ENCODE results near the gene HMGN5. TPM values are rescaled to one million over a fixed set of nuclear protein-coding genes. Genes with fewer than 3 reads are reported as not detected.

HMGN5 gene
- polyA plus RNA-seq, 1 donor from 2014 or later = 0.45 TPM

GRCh38 chrX:81215685-81216084 lies 14.0 kb upstream of the HMGN5 start:
- H3K9ac ChIP-seq (ENCODE audit: low read length) = no peak overlapping the region
- H3K27me3 ChIP-seq (ENCODE audit: insufficient read depth, low read depth, low read length) = no peaks in the 10 kb centered on the region
- H3K27ac ChIP-seq (ENCODE audit: low read length) = no peak overlapping the region
- H3K9me2 ChIP-seq (ENCODE audit: insufficient read depth, low read length) = no peaks in the 10 kb centered on the region
- TF ChIP-seq SMC3 (conservative IDR thresholded peaks at IDR 0.05; ENCODE audit: poor library complexity) = no peak
- TF ChIP-seq EP300 (conservative IDR thresholded peaks at IDR 0.05; ENCODE audit: poor library complexity, severe bottlenecking) = no peak
- no peak for TF ChIP-seq TAF1 (IDR thresholded peaks at IDR 0.05; ENCODE audit: low read depth)
- no peak for TF ChIP-seq MXI1 (conservative IDR thresholded peaks at IDR 0.05; ENCODE audit: poor library complexity, severe bottlenecking)
- no peak for TF ChIP-seq CTCF (IDR thresholded peaks at IDR 0.05; ENCODE audit: poor library complexity, severe bottlenecking)
- no peak for TF ChIP-seq RAD21 (conservative IDR thresholded peaks at IDR 0.05)
- no peak for TF ChIP-seq EZH2 (IDR thresholded peaks at IDR 0.05; ENCODE audit: borderline replicate concordance, insufficient read depth, low read length, poor library complexity, severe bottlenecking)
- no peak for TF ChIP-seq POLR2AphosphoS5 (IDR thresholded peaks at IDR 0.05)
- no peak for TF ChIP-seq REST (IDR thresholded peaks at IDR 0.05; ENCODE audit: borderline replicate concordance)
- no peaks in the 10 kb centered on the region for H3K79me2 ChIP-seq (replicated peaks; ENCODE audit: insufficient read depth, low read length)
- H3K36me3 ChIP-seq (ENCODE audit: insufficient read depth, low read length) = no peaks in the 10 kb centered on the region
- H3K9me3 ChIP-seq (ENCODE audit: low read length) = no peaks in the 10 kb centered on the region
- no peaks in the 10 kb centered on the region for H3F3A ChIP-seq (ENCODE audit: insufficient read depth, low read length, poor library complexity, severe bottlenecking)
- H3K4me3 ChIP-seq (ENCODE audit: low read length) = no peak overlapping the region
- H2AFZ ChIP-seq (ENCODE audit: low read depth, low read length) = no peak overlapping the region
- H4K20me1 ChIP-seq (ENCODE audit: insufficient read depth) = no peaks in the 10 kb centered on the region
- H3K4me2 ChIP-seq (ENCODE audit: low read length) = no peak overlapping the region

GRCh38 chrX:81208916-81209315 lies 7.2 kb upstream of the HMGN5 start:
- no peaks in the 10 kb centered on the region for H3K36me3 ChIP-seq (ENCODE audit: insufficient read depth, low read length)

More at GRCh38 chrX:81208916-81209315, 7.2 kb upstream of the HMGN5 start:
- H2AFZ ChIP-seq (ENCODE audit: low read depth, low read length) = no peak overlapping the region
- no peak overlapping the region for H3K4me2 ChIP-seq (ENCODE audit: low read length)
- no peak for TF ChIP-seq POLR2AphosphoS5 (IDR thresholded peaks at IDR 0.05)
- no peak for TF ChIP-seq REST (IDR thresholded peaks at IDR 0.05; ENCODE audit: borderline replicate concordance)
- H3K9me2 ChIP-seq (ENCODE audit: insufficient read depth, low read length) = no peaks in the 10 kb centered on the region
- H3K9ac ChIP-seq (ENCODE audit: low read length) = no peak overlapping the region
- peaks cover 6% of the 10 kb centered on the region for H3K79me2 ChIP-seq (replicated peaks; ENCODE audit: insufficient read depth, low read length)
- H3K9me3 ChIP-seq (ENCODE audit: low read length) = no peaks in the 10 kb centered on the region
- H3K4me3 ChIP-seq (ENCODE audit: low read length) = no peak overlapping the region
- no peak overlapping the region for H3K27ac ChIP-seq (ENCODE audit: low read length)
- no peaks in the 10 kb centered on the region for H3F3A ChIP-seq (ENCODE audit: insufficient read depth, low read length, poor library complexity, severe bottlenecking)
- no peaks in the 10 kb centered on the region for H4K20me1 ChIP-seq (ENCODE audit: insufficient read depth)
- H3K27me3 ChIP-seq (ENCODE audit: insufficient read depth, low read depth, low read length) = no peaks in the 10 kb centered on the region
